ENCODE measurements around the gene DQX1. TPM values are rescaled to one million over a fixed set of nuclear protein-coding genes. Genes with fewer than 3 reads are reported as not detected.

DQX1 gene
- total and polyA plus RNA-seq, 7 donors = 0.19 to 0.27 (median 0.27) TPM; not detected in 4

- DNase-seq (no peak), ATAC-seq (no peak)
- WGBS, 3 donors = 6 to 9% (median 7%) methylated on average over 45 to 52 of the region's 52 CpGs
- Histone ChIP-seq H3K27ac (no peak overlapping the region), H3K27me3 (ENCODE audit: insufficient read depth in 3 of 3, low read length in 2 of 3) (peaks cover 0 to 93% (median 41%) of the 10 kb centered on the region in 3 donors), H3K36me3 (ENCODE audit: insufficient read depth in 1 of 2, low read depth in 1 of 2) (no peaks in the 10 kb centered on the region), H3K4me3 (no peak overlapping the region), H3K9me3 (no peaks in the 10 kb centered on the region), H3K4me1 (peaks cover 17% of the 10 kb centered on the region)
- TF ChIP-seq CTCF (IDR thresholded peaks at IDR 0.05) = no peak
- intact Hi-C loops (cut with DNase I) = no loop called here
Observed at GRCh38 chr2:74513605-74514367, 12.2 kb downstream of the DQX1 start.

GRCh38 chr2:74512744-74513604, 13.1 kb downstream of the DQX1 start:
- Histone ChIP-seq H3K4me1 (peaks cover 21% of the 10 kb centered on the region), H3K27ac (no peak overlapping the region), H3K9me3 (no peaks in the 10 kb centered on the region), H3K4me3 (no peak overlapping the region), H3K27me3 (ENCODE audit: insufficient read depth in 3 of 3, low read length in 2 of 3) (peaks cover 0 to 90% (median 43%) of the 10 kb centered on the region in 3 donors), H3K36me3 (ENCODE audit: insufficient read depth in 1 of 2, low read depth in 1 of 2) (no peaks in the 10 kb centered on the region)
- 7 to 13% (median 11%) methylated on average over 21 to 36 of the region's 36 CpGs for WGBS, 3 donors
- intact Hi-C loops (cut with DNase I) = no loop called here
- TF ChIP-seq CTCF (IDR thresholded peaks at IDR 0.05) = no peak
- DNase-seq (no peak), ATAC-seq (no peak)

GRCh38 chr2:74511104-74511989, 14.7 kb downstream of the DQX1 start:
- peaks cover 22% of the 10 kb centered on the region for H3K4me1 ChIP-seq
- no peak for TF ChIP-seq CTCF (IDR thresholded peaks at IDR 0.05)
- H3K27me3 ChIP-seq (ENCODE audit: insufficient read depth in 3 of 3, low read length in 2 of 3) = peaks cover 0 to 78% (median 37%) of the 10 kb centered on the region in 3 donors
- H3K36me3 ChIP-seq (ENCODE audit: insufficient read depth in 1 of 2, low read depth in 1 of 2) = peaks cover 0 to 3% of the 10 kb centered on the region in 2 donors
- H3K27ac ChIP-seq = no peak overlapping the region
- H3K4me3 ChIP-seq = no peak overlapping the region
- WGBS, 3 donors = 28 to 34% (median 29%) methylated on average over 11 of the region's 11 CpGs
- no peaks in the 10 kb centered on the region for H3K9me3 ChIP-seq
- intact Hi-C loops (cut with DNase I) = no loop called here
- DNase-seq = no peak
- ATAC-seq = no peak

- TF ChIP-seq CTCF (IDR thresholded peaks at IDR 0.05) = no peak
- ATAC-seq (no peak), DNase-seq (no peak)
- H3K27ac ChIP-seq = no peak overlapping the region
- WGBS, 3 donors = 79 to 82% (median 80%) methylated on average over 4 of the region's 4 CpGs
- H3K36me3 ChIP-seq (ENCODE audit: insufficient read depth in 1 of 2, low read depth in 1 of 2) = peaks cover 0 to 13% of the 10 kb centered on the region in 2 donors
- no peak overlapping the region for H3K4me3 ChIP-seq
- H3K4me1 ChIP-seq = peaks cover 18% of the 10 kb centered on the region
- intact Hi-C loops (cut with DNase I) = no loop called here
- peaks cover 0 to 70% (median 29%) of the 10 kb centered on the region in 3 donors for H3K27me3 ChIP-seq (ENCODE audit: insufficient read depth in 3 of 3, low read length in 2 of 3)
- H3K9me3 ChIP-seq = no peaks in the 10 kb centered on the region
Observed at GRCh38 chr2:74510272-74510671, 15.8 kb downstream of the DQX1 start.

Data from psoas muscle (tissue), 8 donors.